GM19238 (cell line): ENCODE results near the gene CAPN1.
"Not testable (repeated sequence)": the region's sequence is repeated elsewhere in the genome, so short reads cannot be mapped to it uniquely, and the experiment has no call there.

ENCODE experiments used
- DNase-seq: peaks from one replicate; pipeline ENCODE4 v3.0.0; 2011; ENCODE audit warnings: low spot score; ENCODE audit not compliant: insufficient read length

Gene CAPN1

GRCh38 chr11:65216830-65217229 lies 35.1 kb downstream of the CAPN1 start:
- DNase-seq: no peak

- no peak for DNase-seq
These were observed 36.0 kb downstream of the CAPN1 start for GRCh38 chr11:65217441-65218423.

GRCh38 chr11:65218446-65218845 lies 36.7 kb downstream of the CAPN1 start:
- no peak for DNase-seq

GRCh38 chr11:65219930-65220213 lies 38.1 kb downstream of the CAPN1 start:
- DNase-seq: no peak

- DNase-seq: no peak
These were observed 39.3 kb downstream of the CAPN1 start for GRCh38 chr11:65221026-65221425.

- DNase-seq: no peak
These were observed 41.3 kb downstream of the CAPN1 start for GRCh38 chr11:65223011-65223410.

GRCh38 chr11:65224930-65225278 lies 43.2 kb downstream of the CAPN1 start:
- no peak for DNase-seq

GRCh38 chr11:65225279-65226102 lies 43.8 kb downstream of the CAPN1 start:
- DNase-seq: peak; percentile 67

- no peak for DNase-seq
These were observed 44.3 kb downstream of the CAPN1 start for GRCh38 chr11:65226103-65226442.

GRCh38 chr11:65227879-65228278 lies 46.2 kb downstream of the CAPN1 start:
- DNase-seq: no peak

GRCh38 chr11:65236194-65237059 lies 54.7 kb downstream of the CAPN1 start:
- no peak for DNase-seq

- DNase-seq: not testable (repeated sequence)
These were observed 56.6 kb downstream of the CAPN1 start for GRCh38 chr11:65238302-65238701.

- DNase-seq: no peak
These were observed 59.4 kb downstream of the CAPN1 start for GRCh38 chr11:65241134-65241533.

- no peak for DNase-seq
These were observed 60.0 kb downstream of the CAPN1 start for GRCh38 chr11:65241692-65242091.

- no peak for DNase-seq
These were observed 60.7 kb downstream of the CAPN1 start for GRCh38 chr11:65242389-65242788.

- DNase-seq: no peak
These were observed 62.1 kb downstream of the CAPN1 start for GRCh38 chr11:65243797-65244196.

- DNase-seq: not testable (repeated sequence)
These were observed 63.3 kb downstream of the CAPN1 start for GRCh38 chr11:65245046-65245445.

- no peak for DNase-seq
These were observed 64.8 kb downstream of the CAPN1 start for GRCh38 chr11:65246506-65246905.

- DNase-seq: not testable (repeated sequence)
These were observed 66.5 kb downstream of the CAPN1 start for GRCh38 chr11:65248184-65248710.

GRCh38 chr11:65251476-65251875 lies 69.7 kb downstream of the CAPN1 start:
- no peak for DNase-seq

GRCh38 chr11:65254724-65255123 lies 73.0 kb downstream of the CAPN1 start:
- DNase-seq: no peak
